ENCODE data around the gene NPIPA8. TPM values are rescaled to one million over a fixed set of nuclear protein-coding genes. Genes with fewer than 3 reads are reported as not detected.
"Not testable (repeated sequence)": the region's sequence is repeated elsewhere in the genome, so short reads cannot be mapped to it uniquely, and the experiment has no call there.

Gene NPIPA8
- 10 to 100 TPM in 1 of 2 donors, under 1 TPM in 1; 0.43 to 18.8 TPM for total RNA-seq
- long read RNA-seq, donor 1, result 0 reads
- long read RNA-seq, donor 2, partial matches to known transcripts, result 0 of 1 reads
- long read RNA-seq, donor 2, other reads (novel, unspliced or antisense), result 1 of 1 reads

DNA sequence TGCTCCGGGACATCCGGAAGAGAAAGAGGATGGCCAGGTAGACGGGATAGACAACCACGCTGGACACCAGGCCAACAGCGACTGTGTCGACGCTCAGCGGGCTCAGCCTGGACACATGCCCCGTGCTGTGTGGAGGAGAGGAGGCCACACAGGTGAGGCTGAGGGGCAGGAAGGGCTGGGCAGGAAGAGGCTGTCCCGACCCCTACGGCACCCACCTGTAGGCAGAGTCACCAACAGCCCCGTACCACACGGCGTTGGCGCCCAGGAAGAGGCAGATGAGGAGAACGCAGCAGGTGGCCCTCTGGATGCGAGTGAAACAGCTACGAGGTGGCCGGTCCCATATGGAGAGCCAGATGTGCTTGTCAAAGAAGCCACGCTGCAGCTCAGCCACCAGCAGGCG lies at the start of gene NPIPA8:
TSS of gene NPIPA8 (minus strand) at position 101 of the 400 bp plus-strand sequence. CDS start 4,074 bp downstream, outside the sequence.
- intact Hi-C loops (cut with DNase I); DNase-seq (ENCODE audit: low spot score): not testable (repeated sequence)

DNA sequence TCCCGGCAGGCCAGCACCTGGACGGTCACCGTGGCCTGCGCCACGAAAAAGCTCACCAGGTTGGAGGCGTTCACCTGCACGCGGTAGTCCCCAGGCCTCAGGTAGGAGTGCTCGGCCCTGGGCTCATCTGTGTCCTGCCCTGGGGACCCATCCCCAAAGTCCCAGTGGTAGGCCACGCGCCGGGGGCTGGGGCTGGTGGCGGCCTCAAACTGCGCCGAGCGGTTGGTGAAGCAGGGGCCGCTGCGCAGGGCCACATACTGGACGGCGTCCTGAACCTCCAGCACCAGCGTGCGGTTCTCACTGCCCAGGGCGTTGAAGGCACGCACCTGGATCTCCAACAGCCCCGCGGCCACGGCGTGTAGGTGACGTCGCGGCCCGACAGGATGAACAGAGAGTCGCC lies 48.7 kb upstream of the NPIPA8 start:
- peak; percentile 32 for DNase-seq (ENCODE audit: low spot score)
- intact Hi-C loops (cut with DNase I), result not testable (repeated sequence)

DNA sequence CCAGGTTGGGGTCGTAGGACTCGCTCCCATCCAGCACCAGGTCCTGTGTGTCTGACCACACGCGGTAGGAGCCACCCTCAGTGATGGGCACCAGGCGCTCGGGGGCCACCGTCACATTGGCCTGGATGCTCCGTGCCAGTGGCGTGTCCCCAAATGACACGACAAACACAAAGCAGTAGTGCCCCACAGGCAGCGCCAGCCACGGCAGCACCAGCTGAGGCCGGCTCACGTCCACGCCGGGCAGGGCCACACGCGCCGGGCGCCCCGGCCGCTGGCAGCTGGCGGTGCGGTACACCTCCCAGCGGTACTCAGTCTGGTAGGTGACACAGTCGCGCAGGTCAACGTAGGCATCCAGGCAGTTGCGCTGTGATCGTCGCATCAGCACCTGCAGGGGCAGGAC lies 48.3 kb upstream of the NPIPA8 start:
- peak; percentile 56 for DNase-seq (ENCODE audit: low spot score)
- intact Hi-C loops (cut with DNase I), result not testable (repeated sequence)

DNA sequence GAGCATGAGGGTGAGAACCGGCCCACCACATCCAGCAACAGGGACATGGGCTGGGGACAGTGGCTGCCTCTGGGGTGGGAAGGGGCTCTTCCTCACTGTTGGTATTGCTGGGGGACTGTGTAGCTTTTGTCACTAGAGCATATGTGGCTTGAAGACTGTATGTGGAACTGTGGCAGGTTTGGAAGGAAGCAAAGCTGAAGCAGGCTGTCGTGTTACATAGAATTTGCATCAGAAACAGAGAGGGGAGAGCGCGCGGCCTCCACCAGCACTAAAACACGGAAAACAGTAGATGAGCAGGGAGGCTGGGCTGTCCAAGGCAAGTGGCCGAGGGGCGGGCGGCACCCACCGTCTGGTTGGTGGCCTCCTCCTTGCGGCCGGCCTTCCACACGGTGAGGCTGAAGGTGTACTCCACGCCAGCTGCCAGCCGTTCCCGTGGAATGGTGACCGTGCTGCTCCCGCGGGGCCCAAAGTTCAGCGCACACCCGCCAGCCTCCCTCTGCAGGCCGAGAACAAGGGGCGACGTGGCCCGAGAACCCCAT lies 47.6 kb upstream of the NPIPA8 start:
- DNase-seq (ENCODE audit: low spot score); intact Hi-C loops (cut with DNase I): not testable (repeated sequence)

DNA sequence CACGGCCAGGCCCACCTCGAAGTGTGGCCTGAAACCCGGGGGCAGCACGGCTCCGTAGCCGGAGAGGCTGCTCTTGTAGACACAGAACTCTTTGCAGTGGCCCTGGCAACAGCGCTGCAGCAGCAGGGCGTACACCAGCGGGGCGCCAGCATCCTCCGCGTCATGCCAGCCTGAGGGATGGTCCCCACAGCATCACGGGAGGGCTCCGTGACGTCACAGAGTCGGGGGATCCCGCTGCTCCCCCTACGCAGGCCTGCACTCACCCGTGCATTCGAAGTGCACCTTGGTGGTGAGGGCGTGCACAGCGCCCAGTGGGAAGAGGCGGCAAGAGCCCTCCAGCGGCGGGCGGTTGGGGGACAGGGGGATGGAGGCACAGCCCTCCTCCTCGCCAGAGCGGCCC lies 46.2 kb upstream of the NPIPA8 start:
- peak; percentile 78 for DNase-seq (ENCODE audit: low spot score)
- intact Hi-C loops (cut with DNase I), result not testable (repeated sequence)

DNA sequence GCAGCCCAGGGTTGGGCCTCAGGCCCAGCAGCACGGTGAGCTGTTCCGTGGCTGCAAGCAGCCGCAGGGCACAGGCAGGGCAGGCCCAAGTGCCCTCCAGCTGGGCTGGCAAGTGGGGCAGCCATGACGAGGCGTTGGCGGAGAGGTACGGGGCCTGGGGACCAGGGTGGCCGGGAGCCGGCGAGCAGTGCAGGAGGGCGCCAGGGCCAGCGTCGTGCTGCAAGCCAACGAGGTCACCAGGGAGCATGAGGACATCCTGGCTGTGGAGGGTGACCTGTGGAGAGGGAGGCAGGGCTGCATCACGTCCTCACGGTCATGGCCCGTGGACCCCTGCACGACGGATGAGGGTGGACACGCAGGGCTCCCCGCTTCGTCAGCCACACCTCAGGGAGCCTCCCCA lies 11.2 kb upstream of the NPIPA8 start:
- peak; percentile 43 for DNase-seq (ENCODE audit: low spot score)
- intact Hi-C loops (cut with DNase I), result not testable (repeated sequence)

DNA sequence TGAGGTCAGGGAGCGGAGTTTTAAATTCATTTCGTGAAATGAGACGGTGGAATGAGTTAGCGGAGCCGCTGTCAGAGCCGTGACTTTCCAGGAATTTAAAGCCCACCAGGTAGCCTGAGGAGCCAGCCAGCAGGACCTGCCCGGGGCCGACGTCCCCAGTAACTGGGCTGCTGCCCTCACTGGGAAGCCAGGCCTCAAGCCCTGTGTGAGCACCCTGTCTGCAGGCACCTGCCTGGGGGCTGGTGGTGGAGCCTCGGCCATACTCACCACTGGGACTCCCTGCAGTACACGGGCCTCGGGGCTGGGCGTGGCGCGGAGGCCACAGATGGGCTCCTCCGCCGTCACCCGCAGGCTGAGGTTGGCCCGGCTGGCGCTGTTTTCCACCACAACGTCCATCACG lies 10.5 kb upstream of the NPIPA8 start:
- DNase-seq (ENCODE audit: low spot score), result peak; percentile 56
- intact Hi-C loops (cut with DNase I), result not testable (repeated sequence)

DNA sequence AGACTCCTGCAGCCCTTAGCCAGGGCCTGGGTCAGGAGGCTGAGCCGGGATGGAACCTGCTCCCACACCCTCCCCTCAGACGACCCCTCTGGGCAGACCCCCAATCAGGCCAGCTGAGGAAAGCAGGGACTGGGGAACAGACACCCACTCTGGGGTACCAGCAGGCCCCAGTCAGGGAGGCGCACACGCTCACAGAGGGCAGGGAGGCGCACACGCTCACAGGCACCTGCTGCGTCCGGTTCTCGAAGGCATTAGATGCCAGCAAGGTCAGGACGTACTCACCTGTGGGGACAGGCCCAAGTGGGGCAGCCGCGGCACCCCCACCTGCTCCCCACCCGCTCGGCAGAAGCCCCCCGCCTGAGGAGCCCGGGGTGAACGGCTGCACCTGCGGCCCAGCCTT lies 8.1 kb upstream of the NPIPA8 start:
- DNase-seq (ENCODE audit: low spot score); intact Hi-C loops (cut with DNase I): not testable (repeated sequence)

DNA sequence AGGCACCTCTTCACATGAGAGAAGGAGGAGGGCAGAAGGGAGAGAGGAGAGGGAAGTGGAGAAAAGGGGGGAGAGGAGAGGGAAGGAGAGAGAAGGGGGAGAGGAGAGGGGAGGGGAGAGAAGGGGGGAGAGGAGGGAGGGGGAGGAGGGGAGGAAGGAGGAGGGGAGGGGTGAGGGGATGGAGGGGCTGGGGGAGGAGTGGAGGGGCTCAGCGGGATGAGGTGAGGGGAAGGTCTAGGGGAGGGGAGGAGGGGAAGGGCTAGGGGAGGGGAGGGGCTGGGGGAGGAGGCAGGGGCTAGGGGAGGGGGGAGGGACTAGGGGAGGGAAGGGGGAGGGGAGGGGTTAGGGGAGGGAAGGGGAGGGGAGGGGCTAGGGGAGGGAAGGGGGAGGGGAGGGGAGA lies 5.5 kb upstream of the NPIPA8 start:
- intact Hi-C loops (cut with DNase I); DNase-seq (ENCODE audit: low spot score): not testable (repeated sequence)

DNA sequence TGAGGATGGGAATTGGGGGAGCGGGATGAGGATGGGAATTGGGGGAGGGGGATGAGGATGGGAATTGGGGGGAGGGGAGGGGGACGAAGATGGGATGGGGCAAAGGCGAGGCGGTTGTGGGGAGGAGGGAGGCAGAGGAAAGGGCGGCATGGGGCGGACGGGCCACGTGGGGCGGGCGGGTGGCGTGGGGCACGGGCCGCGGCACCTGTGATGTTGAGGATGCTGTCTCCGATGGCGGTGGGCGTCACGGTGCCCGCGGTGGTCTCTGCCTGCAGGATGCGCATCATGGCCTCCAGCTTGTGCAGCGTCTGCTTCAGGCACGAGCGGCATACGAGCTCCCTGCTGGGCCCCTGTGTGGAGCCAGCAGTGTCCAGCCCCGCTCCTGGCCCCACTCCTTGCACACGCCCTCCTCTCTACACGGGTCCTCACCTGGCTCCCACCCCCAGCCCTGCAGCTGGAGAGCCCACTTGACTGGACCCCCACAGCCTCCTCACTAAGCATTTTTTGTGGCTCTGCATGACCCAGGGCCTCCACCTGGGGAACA lies 5.0 kb upstream of the NPIPA8 start:
- intact Hi-C loops (cut with DNase I); DNase-seq (ENCODE audit: low spot score): not testable (repeated sequence)

DNA sequence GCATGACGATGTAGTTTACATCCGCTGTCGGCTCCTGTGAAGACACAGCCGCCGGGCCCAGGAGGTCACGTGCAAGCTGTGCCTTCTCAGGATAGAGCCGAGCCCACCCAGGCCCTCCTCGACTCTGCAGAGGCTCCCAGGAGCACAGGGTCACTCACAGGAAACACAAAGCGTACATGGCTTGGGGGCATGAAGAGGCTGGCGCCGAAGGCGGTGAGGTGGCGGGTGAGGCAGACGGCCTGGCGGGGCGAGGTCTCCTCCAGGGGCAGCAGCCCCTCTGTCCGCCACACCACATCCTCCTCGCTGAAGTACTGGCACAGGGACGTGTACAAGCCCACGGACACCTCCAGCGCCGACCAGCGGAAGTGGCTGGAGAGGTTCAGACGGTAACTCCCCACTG lies 2.7 kb upstream of the NPIPA8 start:
- DNase-seq (ENCODE audit: low spot score), result peak; percentile 65
- intact Hi-C loops (cut with DNase I), result not testable (repeated sequence)

DNA sequence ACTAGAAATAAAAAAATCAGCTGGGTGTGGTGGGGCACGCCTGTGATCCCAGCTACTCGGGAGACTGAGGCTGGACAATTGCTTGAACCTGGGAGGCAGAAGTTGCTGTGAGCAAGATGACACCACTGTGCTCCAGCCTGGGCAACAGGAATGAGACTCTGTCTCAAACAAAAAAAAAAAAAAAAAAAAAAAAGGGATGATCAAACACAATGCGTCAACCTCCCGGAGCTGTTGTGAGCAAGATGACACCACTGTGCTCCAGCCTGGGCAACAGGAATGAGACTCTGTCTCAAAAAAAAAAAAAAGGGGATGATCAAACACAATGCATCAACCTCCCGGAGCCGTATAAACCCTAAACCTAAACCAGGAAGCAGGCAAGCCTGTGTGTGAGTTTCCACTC lies 24.7 kb downstream of the NPIPA8 start:
- intact Hi-C loops (cut with DNase I); DNase-seq (ENCODE audit: low spot score): not testable (repeated sequence)

DNA sequence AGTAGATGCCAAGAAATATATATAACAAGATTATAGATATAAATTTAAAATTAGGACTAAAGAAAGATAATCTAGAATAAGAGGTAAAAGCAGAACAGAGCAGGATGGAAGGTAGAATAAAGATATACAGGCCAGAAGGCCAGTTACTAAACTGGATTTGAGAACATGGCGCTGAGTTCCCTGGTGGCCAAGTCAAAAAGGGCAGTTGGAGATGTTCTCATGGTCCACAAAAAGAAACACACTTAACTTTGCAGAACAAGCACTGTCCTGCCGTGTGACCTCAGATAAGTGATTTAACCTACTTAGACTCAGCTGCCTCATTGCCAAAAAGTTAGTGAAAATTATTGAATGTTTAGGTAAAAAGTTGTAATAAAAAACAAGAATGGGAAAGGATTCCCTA lies 27.4 kb downstream of the NPIPA8 start:
- intact Hi-C loops (cut with DNase I); DNase-seq (ENCODE audit: low spot score): not testable (repeated sequence)

DNA sequence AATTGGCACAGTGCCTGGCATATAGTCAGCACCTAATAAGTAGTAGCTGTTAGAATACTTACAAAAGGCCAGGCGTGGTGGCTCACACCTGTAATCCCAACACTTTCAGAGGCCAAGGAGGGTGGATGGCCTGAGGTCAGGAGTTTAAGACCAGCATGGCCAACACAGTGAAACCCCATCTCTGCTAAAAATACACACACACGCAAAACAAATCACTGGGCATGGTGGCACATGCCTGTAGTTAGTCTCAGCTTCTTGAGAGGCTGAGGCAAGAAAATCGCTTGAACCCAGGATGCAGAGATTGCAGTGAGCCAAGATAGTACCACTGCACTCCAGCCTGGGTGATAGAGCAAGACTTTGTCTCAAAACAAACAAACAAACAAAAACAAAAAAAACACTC lies 29.3 kb downstream of the NPIPA8 start:
- intact Hi-C loops (cut with DNase I); DNase-seq (ENCODE audit: low spot score): not testable (repeated sequence)

DNA sequence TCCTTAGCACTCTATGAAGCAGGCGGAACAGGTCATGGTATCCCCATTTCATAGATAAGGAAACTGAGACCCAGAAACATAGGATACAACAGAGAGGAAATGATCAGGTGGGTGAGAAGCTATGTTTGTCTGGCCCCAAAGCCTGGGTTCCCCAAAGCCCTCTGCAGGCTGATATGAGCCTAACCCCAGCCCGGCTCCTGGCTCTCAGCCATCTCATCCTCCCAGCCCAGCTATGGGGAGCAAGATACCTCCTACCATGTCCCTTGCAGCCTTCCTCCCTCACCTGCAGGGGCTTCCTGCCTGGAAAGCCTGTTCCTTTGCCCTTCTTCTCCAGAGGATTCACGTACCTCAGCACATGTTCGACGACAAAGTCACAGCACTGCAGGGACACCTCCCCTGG lies 30.5 kb downstream of the NPIPA8 start:
- DNase-seq (ENCODE audit: low spot score); intact Hi-C loops (cut with DNase I): not testable (repeated sequence)

DNA sequence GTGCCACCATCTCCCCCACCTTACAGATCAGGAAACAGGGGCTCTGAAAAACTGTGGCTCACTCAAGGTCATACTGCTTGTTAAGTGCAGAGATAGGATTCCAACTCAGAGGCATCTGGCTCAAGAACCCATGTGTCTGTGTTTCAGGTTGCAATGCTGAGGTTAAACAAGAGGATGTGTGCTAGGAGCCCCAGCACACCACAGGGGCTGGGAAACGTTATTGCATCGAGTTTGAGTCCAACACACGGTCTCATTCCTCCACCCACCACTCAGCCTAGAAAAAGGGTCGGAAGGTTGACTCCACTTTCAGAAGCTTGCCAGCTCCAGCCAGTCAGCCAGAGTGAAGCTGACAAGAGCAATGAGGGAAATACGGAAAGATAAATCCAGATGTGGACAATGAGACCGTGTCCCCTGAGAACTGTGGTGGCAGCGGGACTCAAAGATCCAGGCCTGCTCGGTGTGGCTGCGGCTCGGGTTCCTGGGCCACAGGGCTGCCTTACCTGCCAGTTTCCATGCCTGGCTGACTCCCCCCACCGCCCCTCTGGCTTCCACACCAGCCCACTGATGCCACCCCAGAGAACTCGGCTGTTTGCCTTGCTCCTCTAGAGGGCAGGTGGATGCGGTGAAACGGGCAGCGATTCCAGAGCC lies 33.4 kb downstream of the NPIPA8 start:
- intact Hi-C loops (cut with DNase I); DNase-seq (ENCODE audit: low spot score): not testable (repeated sequence)

DNA sequence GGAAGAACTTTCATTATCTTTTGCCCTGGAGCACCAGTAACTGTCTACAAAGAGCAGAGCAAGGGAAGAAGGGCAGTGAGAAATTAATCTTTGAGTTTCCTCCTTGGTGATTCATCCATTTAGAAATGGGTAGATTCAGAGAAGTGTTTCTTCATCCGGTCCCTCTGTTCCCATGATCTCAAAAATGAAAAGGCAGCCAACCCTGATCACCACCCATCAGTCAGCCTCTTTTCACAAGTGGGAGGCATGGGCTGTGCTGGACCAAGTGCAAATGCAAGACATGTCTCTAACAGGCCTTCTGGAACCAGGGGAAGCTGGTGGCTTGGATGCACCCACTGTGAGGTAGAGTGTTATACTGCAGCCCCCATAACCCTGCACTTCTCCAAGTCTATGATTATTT lies 38.8 kb downstream of the NPIPA8 start:
- DNase-seq (ENCODE audit: low spot score); intact Hi-C loops (cut with DNase I): not testable (repeated sequence)

DNA sequence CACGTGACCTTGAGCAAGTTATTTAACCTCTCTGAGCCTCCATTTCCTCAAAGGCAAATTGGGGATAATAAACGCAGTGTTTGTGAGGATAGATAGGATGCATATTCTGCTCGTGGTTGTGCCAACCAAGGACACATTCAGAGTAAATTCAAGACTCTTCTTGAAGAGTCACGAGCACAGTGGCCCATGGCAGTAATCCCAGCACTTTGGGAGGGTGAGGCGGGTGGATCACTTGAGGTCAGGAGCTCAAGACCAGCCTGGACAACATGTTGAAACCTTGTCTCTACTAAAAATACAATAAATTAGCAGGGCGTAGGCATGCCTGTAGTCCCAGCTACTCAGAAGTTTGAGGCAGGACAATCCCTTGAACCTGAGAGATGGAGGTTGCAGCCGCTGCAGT lies 39.6 kb downstream of the NPIPA8 start:
- not testable (repeated sequence) for DNase-seq (ENCODE audit: low spot score)

DNA sequence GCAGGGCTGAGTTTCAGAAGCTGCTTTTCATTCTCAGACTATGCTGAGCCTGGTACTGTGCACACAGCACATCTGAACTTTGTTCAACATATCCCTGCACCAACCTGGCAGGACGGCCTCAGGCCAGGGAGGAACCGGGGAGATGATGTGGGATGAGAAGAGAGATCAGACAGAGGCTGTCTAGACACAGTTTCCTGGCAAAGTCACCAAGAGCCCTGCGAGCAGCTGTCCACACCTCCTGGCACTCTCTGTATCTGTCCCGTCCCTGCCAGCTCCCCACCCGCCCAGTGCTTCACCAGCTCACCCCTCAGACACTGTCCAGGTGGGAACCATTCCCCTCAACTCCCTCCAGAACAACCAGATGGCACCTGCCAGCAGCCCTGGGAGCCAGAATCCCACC lies 42.2 kb downstream of the NPIPA8 start:
- intact Hi-C loops (cut with DNase I); DNase-seq (ENCODE audit: low spot score): not testable (repeated sequence)

More for the DNA sequence above, 39.6 kb downstream of the NPIPA8 start:
- intact Hi-C loops (cut with DNase I), result not testable (repeated sequence)

DNA sequence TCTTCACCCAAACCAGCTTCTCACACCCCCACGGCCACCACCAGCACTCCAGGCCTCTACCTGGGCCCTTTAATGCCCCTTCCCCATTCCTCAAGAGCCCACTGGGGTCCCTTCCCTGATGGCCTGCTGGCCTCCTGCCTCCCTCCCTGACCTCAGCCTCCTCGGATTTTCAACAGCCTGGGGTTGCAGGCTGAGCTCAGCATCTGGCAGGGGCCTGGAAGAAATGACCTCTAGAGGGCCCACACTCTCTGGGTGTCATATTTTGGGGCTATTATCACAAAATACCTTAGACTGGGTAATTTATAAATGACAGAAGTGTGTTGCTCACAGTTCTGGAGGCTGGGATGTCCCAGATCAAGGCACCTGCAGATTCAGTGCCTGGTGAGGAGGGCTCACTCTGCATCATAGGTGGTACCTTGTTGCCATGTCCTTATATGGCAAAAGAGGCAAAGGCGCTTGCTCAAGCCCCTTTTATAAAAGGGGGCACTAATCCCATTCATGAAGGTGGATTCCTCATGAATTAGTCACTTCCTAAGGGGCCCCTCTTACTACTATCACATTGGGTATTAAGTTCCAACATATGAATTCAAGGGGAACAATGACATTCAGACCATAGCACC lies 43.1 kb downstream of the NPIPA8 start:
- DNase-seq (ENCODE audit: low spot score); intact Hi-C loops (cut with DNase I): not testable (repeated sequence)
